Pancreas (tissue), 10 donors: ENCODE measurements around the gene SFRP2. TPM values are rescaled to one million over a fixed set of nuclear protein-coding genes. Genes with fewer than 3 reads are reported as not detected.

Experiments
- ATAC-seq, 4 donors: fragments of 200-7000 bp; cut with Tn5 transposase; one replicate each; pipeline versions ENCODE4 v1.8.0 to v1.9.1; 2020; ENCODE audit warnings: mild to moderate bottlenecking in 4 of 4, moderate library complexity in 4 of 4
- DNase-seq, 6 donors: peaks; one replicate each; pipeline ENCODE4 v3.0.0-alpha.2; 2020
- FAIRE-seq: peaks from 2 replicates; lab custom pipeline; 2012; peaks lifted over from hg19 to GRCh38; lab: Jason Lieb, UNC
- H3K27ac ChIP-seq, 4 donors: fragments of 200-600 bp; sonication (generic); 1 replicate in 3 of 4; 2 replicates in 1 of 4; pipeline versions ENCODE4 v1.5.0 to v1.8.0; 2020
- H3K27me3 ChIP-seq, 4 donors: fragments of 200-600 bp; one replicate each; pipeline ENCODE4 v1.8.0; 2021
- H3K36me3 ChIP-seq, 3 donors: fragments of 200-600 bp; sonication (generic) in 1 of 3; one replicate each; pipeline versions ENCODE4 v1.5.0 to v1.8.0; 2020 to 2021
- H3K4me1 ChIP-seq, 3 donors: fragments of 200-600 bp; one replicate each; pipeline ENCODE4 v1.8.0; 2021
- H3K4me3 ChIP-seq, 4 donors: fragments of 200-600 bp; sonication (generic) in 2 of 4; one replicate each; pipeline versions ENCODE4 v1.5.0 to v1.8.0; 2020 to 2021
- H3K9me3 ChIP-seq, 4 donors: fragments of 200-600 bp; one replicate each; pipeline ENCODE4 v1.8.0; 2021
- CTCF ChIP-seq, 4 donors: fragments of 200-600 bp; sonication (generic) in 3 of 4; IDR thresholded peaks; one replicate each; pipeline versions ENCODE4 v1.5.0 to v1.8.0; 2021; ENCODE audit warnings: antibody characterized with exemption in 4 of 4
- WGBS, 2 donors: extraction: QIAGEN DNeasy Blood & Tissue Kit; methylation state at CpG; one replicate each; pipeline ENCODE4 v1.1.7; 2013; 5-methylcytosine and 5-hydroxymethylcytosine counted together
- intact Hi-C, 3 donors: fragments of 100-400 bp; cut with DNase I; formaldehyde crosslinking; loops; one replicate each; pipeline versions ENCODE4 v1.11.1 to v1.14.2; 2022
- polyA plus RNA-seq, 2 donors: library from polyadenylated mRNA; stranded (reverse); fragments of 200-250 nt; gene quantifications; one replicate each; pipeline ENCODE4 v1.2.3, GENCODE V29; 2013
- total RNA-seq, 6 donors: library from RNA; stranded (reverse); fragmentation: NEBNext Ultra II Directional in 4 of 6; extraction: Animal tissue kit (Norgen Biotek cat#: 25700) in 4 of 6; gene quantifications; one replicate each; pipeline versions ENCODE4 v1.2.1 to v1.2.4, GENCODE V29; 2021 to 2023
- donor health status: healthy with polysubstance abuse.
- donor health status: DM: no; HTN: no; CAD: no; lungs with moderate emphysema.
- donor health status: DM: no; HTN: no; CAD: no.
- donor health status: control.
- donor health status: control.
- donor health status: Bipolar disorder and iron deficiency.
- donor health status: DM: yes; HTN: yes; CAD: no.
- donor health status: DM: no; HTN: no; CAD: no.
- donor health status: DM: no; HTN: no; CAD: no.
- donor health status: DM: yes; HTN: yes; CAD: no.

SFRP2 gene
- total and polyA plus RNA-seq, 8 donors = 1.5 to 136 (median 5.8) TPM

- Histone ChIP-seq H3K4me3 (no peak overlapping the region), H3K27ac (no peak overlapping the region), H3K27me3 (no peaks in the 10 kb centered on the region), H3K36me3 (no peaks in the 10 kb centered on the region), H3K4me1 (peaks cover 0 to 5% (median 0%) of the 10 kb centered on the region in 3 donors), H3K9me3 (no peaks in the 10 kb centered on the region)
- ATAC-seq = peak in 2 of 4 donors; percentile 40 to 41
- 12 to 13% methylated on average over 2 of the region's 2 CpGs for WGBS, 2 donors
- intact Hi-C loops = no loop called here
- DNase-seq = no peak
- TF ChIP-seq CTCF (IDR thresholded peaks at IDR 0.05) = no peak
- no peak for FAIRE-seq
These were observed 10.8 kb upstream of the SFRP2 start for GRCh38 chr4:153799694-153800074.

- peak in 1 of 4 donors; percentile 46 for ATAC-seq
- Histone ChIP-seq H3K4me3 (no peak overlapping the region), H3K27me3 (no peaks in the 10 kb centered on the region), H3K27ac (no peak overlapping the region), H3K36me3 (no peaks in the 10 kb centered on the region), H3K9me3 (no peaks in the 10 kb centered on the region), H3K4me1 (peaks cover 0 to 5% (median 0%) of the 10 kb centered on the region in 3 donors)
- 89 to 91% methylated on average over 3 of the region's 3 CpGs for WGBS, 2 donors
- no peak for DNase-seq
- FAIRE-seq = no peak
- no peak for TF ChIP-seq CTCF (IDR thresholded peaks at IDR 0.05)
- intact Hi-C loops = no loop called here
These were observed 10.2 kb upstream of the SFRP2 start for GRCh38 chr4:153798901-153799693.

- no peak for ATAC-seq
- H3K36me3 ChIP-seq = no peaks in the 10 kb centered on the region
- FAIRE-seq = no peak
- H3K27ac ChIP-seq = no peak overlapping the region
- no peak for TF ChIP-seq CTCF (IDR thresholded peaks at IDR 0.05)
- H3K27me3 ChIP-seq = no peaks in the 10 kb centered on the region
- H3K4me3 ChIP-seq = no peak overlapping the region
- DNase-seq = no peak
- H3K9me3 ChIP-seq = no peaks in the 10 kb centered on the region
- peaks cover 0 to 5% (median 0%) of the 10 kb centered on the region in 3 donors for H3K4me1 ChIP-seq
- intact Hi-C loops = no loop called here
- WGBS, 2 donors = 67 to 69% methylated on average over 3 of the region's 3 CpGs
These were observed 9.5 kb upstream of the SFRP2 start for GRCh38 chr4:153798420-153798819.

- intact Hi-C loops = no loop called here
- DNase-seq = no peak
- Histone ChIP-seq H3K27me3 (peaks cover 0 to 32% (median 12%) of the 10 kb centered on the region in 4 donors), H3K9me3 (no peaks in the 10 kb centered on the region), H3K4me3 (no peak overlapping the region), H3K4me1 (peaks cover 0 to 15% (median 2%) of the 10 kb centered on the region in 3 donors), H3K27ac (no peak overlapping the region), H3K36me3 (no peaks in the 10 kb centered on the region)
- peak in 1 of 4 donors; percentile 52 for ATAC-seq
- no peak for FAIRE-seq
- WGBS, 2 donors = 48 to 49% methylated on average over 5 of the region's 5 CpGs
- no peak for TF ChIP-seq CTCF (IDR thresholded peaks at IDR 0.05)
These were observed 5.1 kb upstream of the SFRP2 start for GRCh38 chr4:153794006-153794405.
